ENCODE results near the gene CSNK2A2.

CSNK2A2 gene

DNA sequence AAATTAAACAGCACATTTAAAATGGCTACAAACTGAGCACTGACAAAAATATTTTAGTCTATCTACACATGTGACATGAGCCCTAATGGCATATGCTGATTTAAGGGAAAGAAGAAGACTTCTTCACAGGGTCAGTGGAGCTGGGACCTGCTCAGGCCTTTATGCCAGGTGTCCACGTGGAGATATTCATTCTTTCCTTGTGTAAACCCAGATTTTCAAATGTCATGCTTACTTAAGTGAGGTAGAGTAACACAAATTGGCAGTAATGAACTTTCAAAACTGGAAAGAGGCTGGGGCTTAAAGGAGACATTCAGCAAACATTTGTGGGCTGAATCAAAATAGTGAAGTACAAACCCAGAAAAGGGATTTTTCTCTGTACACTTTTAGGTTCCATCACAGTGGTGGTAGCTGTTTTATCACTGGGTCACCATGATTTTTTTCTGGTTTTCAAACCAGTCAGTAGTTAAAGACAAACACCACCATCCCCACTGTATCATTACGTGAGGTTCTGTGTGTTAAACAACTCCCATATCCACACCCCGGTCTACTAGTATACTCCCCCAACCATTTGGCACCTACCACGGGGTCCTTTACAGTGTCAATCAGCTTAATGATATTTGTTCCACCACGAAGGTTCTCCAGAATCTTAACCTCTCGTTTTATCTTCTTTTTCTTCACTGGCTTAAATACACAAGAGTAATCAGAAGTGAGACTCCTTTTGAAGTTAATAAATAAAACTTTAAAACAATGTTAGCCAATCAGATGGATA, 11.5 kb downstream of the CSNK2A2 start:
- Histone ChIP-seq H3K4me3 (ENCODE audit: low read length) (no peak overlapping the region), H3K9me3 (ENCODE audit: control insufficient read depth, insufficient read depth, low read length) (no peaks in the 10 kb centered on the region)
- WGBS (ENCODE audit: insufficient coverage, insufficient read length) = no CpG with 5 or more reads among the region's 6 CpGs

DNA sequence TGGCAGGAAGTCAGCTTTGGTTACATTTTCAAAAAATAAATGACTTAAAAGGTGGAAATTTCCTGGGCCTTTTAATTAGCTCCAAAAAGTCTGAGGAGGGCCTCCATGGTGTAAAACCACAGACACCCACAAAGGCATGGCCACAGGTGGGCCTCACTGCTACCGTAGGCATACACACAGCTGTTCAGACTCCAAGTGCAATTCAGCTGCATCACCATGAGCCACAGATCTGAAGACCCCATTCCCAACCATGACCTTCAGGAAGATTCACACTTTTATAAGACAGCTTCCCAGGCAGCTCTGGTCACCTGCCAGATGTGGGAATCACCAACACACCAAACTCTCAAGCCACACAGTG, 20.6 kb downstream of the CSNK2A2 start:
- WGBS (ENCODE audit: insufficient coverage, insufficient read length) = no CpG with 5 or more reads among the region's 1 CpG

More for the DNA sequence above, 11.5 kb downstream of the CSNK2A2 start:
- Histone ChIP-seq H3K27me3 (ENCODE audit: control insufficient read depth, insufficient read depth, low read length) (no peaks in the 10 kb centered on the region), H3K36me3 (ENCODE audit: control insufficient read depth, insufficient read depth, low read length) (peaks cover 8% of the 10 kb centered on the region), H3K4me1 (ENCODE audit: control insufficient read depth, insufficient read depth, low read length) (no peaks in the 10 kb centered on the region), H3K27ac (ENCODE audit: low read length) (no peak overlapping the region)
- no peak for DNase-seq (ENCODE audit: low read depth, low spot score)

DNA sequence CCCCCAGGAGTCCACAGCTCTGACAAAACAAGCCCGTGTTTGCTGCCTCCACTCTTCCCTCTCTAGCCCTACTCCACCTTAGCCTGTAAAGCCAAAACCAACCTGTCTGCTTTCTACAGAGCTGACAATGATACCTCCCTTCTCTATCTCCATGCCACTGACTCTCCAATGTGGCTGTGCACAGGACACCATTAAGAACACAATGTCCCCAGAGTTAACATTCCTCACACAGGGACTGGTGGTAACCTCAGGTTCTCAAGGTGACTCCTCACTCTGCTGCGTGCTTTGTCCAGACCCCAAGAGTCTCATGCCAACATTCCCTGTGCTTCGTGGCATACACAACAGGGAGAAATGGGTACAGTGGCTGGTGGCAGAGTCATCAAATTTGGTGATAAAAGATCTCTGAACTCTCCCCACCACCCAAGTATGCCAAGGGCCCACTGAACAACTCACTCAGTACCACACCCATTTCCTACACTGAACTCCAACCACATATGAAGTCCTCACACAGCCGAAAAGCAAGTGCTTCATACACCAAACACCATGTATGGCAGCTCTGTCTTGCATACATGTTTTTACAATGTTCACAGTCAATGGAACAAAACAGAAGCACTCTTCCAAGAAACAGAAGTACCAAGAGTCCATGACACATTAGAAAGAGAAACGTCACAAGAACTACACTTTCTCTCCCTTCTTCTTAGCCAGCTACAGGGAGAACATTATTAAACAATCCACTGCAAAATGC, 21.1 kb downstream of the CSNK2A2 start:
- Histone ChIP-seq H3K4me1 (ENCODE audit: control insufficient read depth, insufficient read depth, low read length) (no peaks in the 10 kb centered on the region), H3K36me3 (ENCODE audit: control insufficient read depth, insufficient read depth, low read length) (no peaks in the 10 kb centered on the region; the same call in 1 of the 2 replicates), H3K27me3 (ENCODE audit: control insufficient read depth, insufficient read depth, low read length) (no peaks in the 10 kb centered on the region), H3K27ac (ENCODE audit: low read length) (no peak overlapping the region), H3K9me3 (ENCODE audit: control insufficient read depth, insufficient read depth, low read length) (no peaks in the 10 kb centered on the region), H3K4me3 (ENCODE audit: low read length) (no peak overlapping the region)
- no CpG with 5 or more reads among the region's 5 CpGs for WGBS (ENCODE audit: insufficient coverage, insufficient read length)
- no peak for DNase-seq (ENCODE audit: low read depth, low spot score)

More for the DNA sequence above, 20.6 kb downstream of the CSNK2A2 start:
- H3K27ac ChIP-seq (ENCODE audit: low read length) = no peak overlapping the region
- no peaks in the 10 kb centered on the region for H3K27me3 ChIP-seq (ENCODE audit: control insufficient read depth, insufficient read depth, low read length)
- H3K36me3 ChIP-seq (ENCODE audit: control insufficient read depth, insufficient read depth, low read length) = no peaks in the 10 kb centered on the region; the same call in 1 of the 2 replicates
- no peak overlapping the region for H3K4me3 ChIP-seq (ENCODE audit: low read length)
- no peaks in the 10 kb centered on the region for H3K9me3 ChIP-seq (ENCODE audit: control insufficient read depth, insufficient read depth, low read length)
- H3K4me1 ChIP-seq (ENCODE audit: control insufficient read depth, insufficient read depth, low read length) = no peaks in the 10 kb centered on the region
- DNase-seq (ENCODE audit: low read depth, low spot score) = no peak

DNA sequence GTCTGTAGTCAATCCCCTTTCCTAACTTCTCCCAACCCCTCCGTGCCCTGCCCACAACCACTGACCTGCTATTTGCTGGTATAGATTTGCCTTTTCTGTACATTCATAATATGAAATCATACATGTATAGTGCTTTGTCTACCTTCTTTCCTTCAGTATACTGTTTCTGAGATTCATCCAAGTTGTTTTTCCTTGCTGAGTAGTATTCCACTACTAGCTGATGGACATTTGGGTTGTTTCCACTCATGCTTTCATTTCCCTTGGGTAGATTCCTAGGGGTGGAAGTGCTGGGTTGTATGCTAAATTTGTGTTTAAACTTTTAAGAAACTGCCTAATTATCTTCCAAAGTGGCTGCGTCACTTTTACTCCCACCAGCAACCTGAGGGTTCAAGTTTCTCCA, 27.7 kb downstream of the CSNK2A2 start:
- Histone ChIP-seq H3K4me1 (ENCODE audit: control insufficient read depth, insufficient read depth, low read length) (no peaks in the 10 kb centered on the region), H3K27me3 (ENCODE audit: control insufficient read depth, insufficient read depth, low read length) (no peaks in the 10 kb centered on the region), H3K36me3 (ENCODE audit: control insufficient read depth, insufficient read depth, low read length) (peaks cover 17% of the 10 kb centered on the region; the same call in 1 of the 2 replicates), H3K27ac (ENCODE audit: low read length) (no peak overlapping the region), H3K4me3 (ENCODE audit: low read length) (no peak overlapping the region), H3K9me3 (ENCODE audit: control insufficient read depth, insufficient read depth, low read length) (no peaks in the 10 kb centered on the region)
- no CpG with 5 or more reads among the region's 2 CpGs for WGBS (ENCODE audit: insufficient coverage, insufficient read length)
- DNase-seq (ENCODE audit: low read depth, low spot score) = no peak

DNA sequence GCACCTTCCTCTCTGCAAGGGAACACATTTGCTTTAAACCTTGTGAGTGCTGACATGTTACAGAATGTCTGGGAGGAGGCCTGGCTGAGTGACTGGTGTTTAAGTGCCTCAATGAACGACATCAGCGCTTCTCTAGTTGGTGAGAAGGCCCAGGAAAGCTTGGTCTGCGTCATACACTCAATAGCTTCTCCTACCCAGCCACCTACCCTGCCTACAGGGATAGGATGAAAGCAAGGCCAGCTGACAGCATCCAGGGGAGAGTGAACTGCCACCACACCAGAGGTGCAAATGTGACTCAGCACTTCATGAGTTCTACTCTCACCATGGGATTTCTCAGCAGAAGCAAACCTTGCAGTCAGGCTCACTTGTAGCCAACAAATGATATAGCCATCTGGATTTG, 37.1 kb downstream of the CSNK2A2 start:
- Histone ChIP-seq H3K36me3 (ENCODE audit: control insufficient read depth, insufficient read depth, low read length) (peaks cover 18% of the 10 kb centered on the region), H3K4me1 (ENCODE audit: control insufficient read depth, insufficient read depth, low read length) (no peaks in the 10 kb centered on the region)

DNA sequence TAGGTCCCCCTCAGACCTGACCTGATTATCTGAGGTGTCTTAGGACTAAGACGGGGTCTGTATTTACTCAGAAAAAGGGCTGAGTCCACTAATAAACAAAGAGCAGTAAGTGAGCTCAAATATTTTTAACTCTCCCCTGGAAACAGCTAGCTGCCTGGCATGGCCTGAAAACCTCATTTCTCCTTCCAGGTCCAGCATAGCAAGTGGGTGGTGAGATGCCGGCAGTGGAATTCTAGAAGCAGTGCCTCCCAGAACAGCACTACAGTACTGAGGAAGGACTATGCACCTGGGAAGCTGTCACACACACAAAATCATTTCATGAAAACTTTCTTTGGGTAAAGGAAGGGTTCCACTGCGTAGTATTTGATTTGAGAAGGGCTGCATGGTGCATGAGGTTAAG, 39.2 kb downstream of the CSNK2A2 start:
- Histone ChIP-seq H3K27me3 (ENCODE audit: control insufficient read depth, insufficient read depth, low read length) (no peaks in the 10 kb centered on the region), H3K27ac (ENCODE audit: low read length) (no peak overlapping the region), H3K4me3 (ENCODE audit: low read length) (no peak overlapping the region), H3K36me3 (ENCODE audit: control insufficient read depth, insufficient read depth, low read length) (peaks cover 7% of the 10 kb centered on the region), H3K9me3 (ENCODE audit: control insufficient read depth, insufficient read depth, low read length) (no peaks in the 10 kb centered on the region), H3K4me1 (ENCODE audit: control insufficient read depth, insufficient read depth, low read length) (no peaks in the 10 kb centered on the region)
- no peak for DNase-seq (ENCODE audit: low read depth, low spot score)
- no CpG with 5 or more reads among the region's 3 CpGs for WGBS (ENCODE audit: insufficient coverage, insufficient read length)

More for the DNA sequence above, 37.1 kb downstream of the CSNK2A2 start:
- H3K27me3 ChIP-seq (ENCODE audit: control insufficient read depth, insufficient read depth, low read length) = no peaks in the 10 kb centered on the region
- no CpG with 5 or more reads among the region's 3 CpGs for WGBS (ENCODE audit: insufficient coverage, insufficient read length)
- H3K9me3 ChIP-seq (ENCODE audit: control insufficient read depth, insufficient read depth, low read length) = no peaks in the 10 kb centered on the region
- no peak overlapping the region for H3K27ac ChIP-seq (ENCODE audit: low read length)
- DNase-seq (ENCODE audit: low read depth, low spot score) = no peak
- H3K4me3 ChIP-seq (ENCODE audit: low read length) = no peak overlapping the region

DNA sequence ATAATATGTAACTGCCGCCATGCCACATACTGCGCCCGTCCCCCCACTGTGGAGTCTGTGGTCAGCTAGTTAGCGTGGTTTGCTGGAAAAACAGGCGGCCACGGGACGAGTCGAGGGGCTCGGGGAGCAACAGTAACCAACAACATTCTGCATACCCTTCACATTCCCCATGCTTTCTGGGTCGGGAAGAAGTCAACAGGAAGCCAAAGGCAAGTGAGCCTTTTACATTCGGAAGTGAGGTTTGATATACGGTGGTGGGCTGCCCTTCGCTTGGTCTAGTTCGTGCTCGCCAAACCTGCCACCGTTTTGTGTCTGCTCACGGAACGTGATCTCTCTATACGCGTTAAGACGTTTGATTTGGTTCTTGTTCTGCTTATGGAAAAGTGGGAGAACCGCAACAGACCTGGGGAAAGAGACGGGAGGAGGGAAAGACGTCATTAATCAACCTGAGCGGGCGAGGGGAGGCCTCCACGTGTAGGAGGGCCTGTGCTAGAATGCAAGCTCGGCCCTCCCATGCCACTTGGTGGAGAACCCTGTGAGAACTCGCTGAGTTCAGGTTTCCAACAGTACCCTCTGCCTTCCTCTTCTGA, 39.9 kb downstream of the CSNK2A2 start:
- Histone ChIP-seq H3K27me3 (ENCODE audit: control insufficient read depth, insufficient read depth, low read length) (no peaks in the 10 kb centered on the region), H3K9me3 (ENCODE audit: control insufficient read depth, insufficient read depth, low read length) (no peaks in the 10 kb centered on the region), H3K36me3 (ENCODE audit: control insufficient read depth, insufficient read depth, low read length) (peaks cover 3% of the 10 kb centered on the region; the same call in 1 of the 2 replicates), H3K4me3 (ENCODE audit: low read length) (no peak overlapping the region), H3K27ac (ENCODE audit: low read length) (no peak overlapping the region), H3K4me1 (ENCODE audit: control insufficient read depth, insufficient read depth, low read length) (no peaks in the 10 kb centered on the region)
- no CpG with 5 or more reads among the region's 29 CpGs for WGBS (ENCODE audit: insufficient coverage, insufficient read length)
- DNase-seq (ENCODE audit: low read depth, low spot score) = no peak

DNA sequence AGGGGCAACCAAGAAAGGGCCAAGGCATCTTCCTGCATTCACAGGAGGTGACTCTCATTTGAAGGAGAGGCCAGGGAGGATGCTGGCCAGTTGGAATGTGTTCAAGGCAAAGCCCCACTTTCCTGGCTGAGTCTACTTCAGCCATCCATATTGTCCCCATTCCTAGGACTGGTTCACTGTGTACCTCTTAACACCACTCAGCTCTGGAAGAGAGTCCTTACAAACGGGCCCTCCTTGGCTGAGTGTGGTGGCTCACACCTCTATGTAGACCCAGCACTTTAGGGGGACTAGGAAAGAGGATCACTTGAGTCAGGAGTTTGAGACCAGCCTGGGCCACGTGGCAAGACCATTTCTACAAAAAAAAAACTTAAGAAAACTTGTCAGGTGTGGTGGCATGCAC, 40.7 kb downstream of the CSNK2A2 start:
- no CpG with 5 or more reads among the region's 2 CpGs for WGBS (ENCODE audit: insufficient coverage, insufficient read length)
- H3K36me3 ChIP-seq (ENCODE audit: control insufficient read depth, insufficient read depth, low read length) = peaks cover 3% of the 10 kb centered on the region; the same call in 1 of the 2 replicates
- H3K27me3 ChIP-seq (ENCODE audit: control insufficient read depth, insufficient read depth, low read length) = no peaks in the 10 kb centered on the region
- H3K9me3 ChIP-seq (ENCODE audit: control insufficient read depth, insufficient read depth, low read length) = no peaks in the 10 kb centered on the region
- no peak overlapping the region for H3K4me3 ChIP-seq (ENCODE audit: low read length)
- no peak overlapping the region for H3K27ac ChIP-seq (ENCODE audit: low read length)
- H3K4me1 ChIP-seq (ENCODE audit: control insufficient read depth, insufficient read depth, low read length) = no peaks in the 10 kb centered on the region
- no peak for DNase-seq (ENCODE audit: low read depth, low spot score)

DNA sequence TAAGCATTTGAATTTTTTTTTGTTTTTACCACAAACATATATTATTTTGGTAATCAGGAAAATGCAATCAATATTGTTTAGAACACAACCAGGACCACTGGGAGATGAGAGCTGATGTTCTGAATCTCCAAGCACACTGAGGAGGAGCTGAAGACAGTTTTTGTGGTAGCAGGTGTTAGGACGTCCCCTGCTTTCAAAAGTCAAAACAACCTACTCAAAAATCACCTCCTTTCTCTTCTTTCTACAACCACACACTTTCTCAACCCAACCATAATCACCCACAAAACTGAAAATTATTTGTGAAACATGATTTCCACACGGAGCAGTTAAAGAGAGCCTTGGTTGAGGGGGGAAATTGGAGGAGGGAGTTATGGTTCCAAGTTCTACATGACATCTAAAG, 42.1 kb downstream of the CSNK2A2 start:
- WGBS (ENCODE audit: insufficient coverage, insufficient read length) = no CpG with 5 or more reads among the region's 2 CpGs

DNA sequence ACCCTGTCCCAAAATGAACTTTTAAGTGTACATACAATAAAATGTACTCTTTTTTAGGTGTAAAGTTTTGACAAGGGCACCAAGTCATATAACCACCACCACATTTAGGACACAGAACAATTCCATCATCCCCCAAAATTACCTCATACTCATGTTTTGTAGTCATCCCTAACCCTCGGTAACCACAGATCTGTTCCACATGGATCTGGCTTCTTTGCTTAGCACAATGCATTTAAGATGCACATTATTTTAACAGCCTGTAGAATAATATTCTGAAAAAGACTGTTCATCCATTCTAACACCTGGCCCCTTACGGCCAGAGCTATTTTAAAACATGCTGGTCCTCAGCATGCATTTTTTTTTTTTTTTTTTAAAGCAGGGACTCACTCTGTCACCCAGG, 43.6 kb downstream of the CSNK2A2 start:
- no peak overlapping the region for H3K27ac ChIP-seq (ENCODE audit: low read length)
- H3K27me3 ChIP-seq (ENCODE audit: control insufficient read depth, insufficient read depth, low read length) = no peaks in the 10 kb centered on the region
- no peak overlapping the region for H3K4me3 ChIP-seq (ENCODE audit: low read length)
- no peaks in the 10 kb centered on the region for H3K9me3 ChIP-seq (ENCODE audit: control insufficient read depth, insufficient read depth, low read length)
- no peaks in the 10 kb centered on the region for H3K4me1 ChIP-seq (ENCODE audit: control insufficient read depth, insufficient read depth, low read length)
- H3K36me3 ChIP-seq (ENCODE audit: control insufficient read depth, insufficient read depth, low read length) = no peaks in the 10 kb centered on the region
- DNase-seq (ENCODE audit: low read depth, low spot score) = no peak
- no CpG with 5 or more reads among the region's 2 CpGs for WGBS (ENCODE audit: insufficient coverage, insufficient read length)

More for the DNA sequence above, 42.1 kb downstream of the CSNK2A2 start:
- Histone ChIP-seq H3K36me3 (ENCODE audit: control insufficient read depth, insufficient read depth, low read length) (peaks cover 2% of the 10 kb centered on the region; the same call in 1 of the 2 replicates), H3K9me3 (ENCODE audit: control insufficient read depth, insufficient read depth, low read length) (no peaks in the 10 kb centered on the region), H3K4me1 (ENCODE audit: control insufficient read depth, insufficient read depth, low read length) (no peaks in the 10 kb centered on the region), H3K27ac (ENCODE audit: low read length) (no peak overlapping the region), H3K27me3 (ENCODE audit: control insufficient read depth, insufficient read depth, low read length) (no peaks in the 10 kb centered on the region), H3K4me3 (ENCODE audit: low read length) (no peak overlapping the region)
- no peak for DNase-seq (ENCODE audit: low read depth, low spot score)

All from iPS DF 6.9 (cell line).